Body of pancreas (tissue), 4 donors: ENCODE results near the gene SLC13A3.

Source experiments
- CTCF ChIP-seq, 7 experiments: fragments of 450-650 bp in 4 of 7; fragments of 200-600 bp in 3 of 7; sonication (generic) in 3 of 7; IDR thresholded peaks; one replicate each; pipeline ENCODE4 v1.5.1; 2016 to 2019; ENCODE audit warnings: antibody characterized with exemption in 7 of 7
- POLR2A ChIP-seq, 3 donors: fragments of 450-650 bp; IDR thresholded peaks; one replicate each; pipeline ENCODE4 v1.6.1; 2016; ENCODE audit warnings: antibody characterized with exemption in 3 of 3, mild to moderate bottlenecking in 2 of 3

DNA sequence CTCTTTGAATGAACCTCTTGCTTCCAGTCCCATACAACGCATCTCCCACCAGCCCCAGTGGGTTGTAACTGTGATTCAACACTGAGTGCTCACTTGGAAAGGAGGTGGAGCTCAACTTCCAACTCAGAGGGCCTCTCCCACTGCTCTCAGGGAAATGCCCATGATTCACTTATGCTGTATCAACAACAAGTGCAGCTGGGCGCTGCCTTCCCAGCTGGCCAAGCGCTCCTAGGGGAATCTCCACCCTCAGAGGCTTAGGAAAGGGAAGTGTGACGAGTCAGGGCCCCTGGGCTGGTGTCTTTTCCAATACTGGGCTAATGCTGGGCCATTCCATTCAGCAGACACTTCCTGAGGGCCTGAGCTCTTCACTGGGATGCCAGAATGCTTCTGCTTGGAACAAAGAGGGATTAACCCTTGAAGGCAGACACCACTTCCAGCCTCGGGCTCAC lies 92.7 kb downstream of the SLC13A3 start:
- TF ChIP-seq POLR2A (IDR thresholded peaks at IDR 0.05) (no peak), CTCF (IDR thresholded peaks at IDR 0.05) (no peak)
